Measurements from ENCODE around the gene PTPRM.

DNA sequence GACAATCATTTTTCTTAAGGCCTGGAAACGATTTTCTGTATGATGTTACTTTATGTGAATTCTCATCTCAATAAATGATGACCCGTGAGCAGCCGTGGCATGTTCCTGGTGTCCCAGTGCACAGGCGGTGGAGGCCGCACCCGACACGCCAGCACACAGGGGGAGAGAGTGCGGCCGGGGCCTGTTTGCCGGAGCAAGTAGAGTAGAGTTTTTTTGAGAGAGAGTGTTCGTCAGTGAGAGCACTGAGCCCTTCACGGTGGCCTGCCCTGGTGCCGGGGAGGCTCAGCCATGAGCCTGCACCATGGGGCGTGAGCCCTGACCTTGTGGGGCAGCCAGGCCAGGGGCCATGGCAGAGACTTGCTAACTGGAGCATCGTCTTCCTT, 839.7 kb downstream of the PTPRM start:
- TF ChIP-seq BRCA1 (IDR thresholded peaks at IDR 0.05; ENCODE audit: low read depth, low read length) (no peak), RAD21 (IDR thresholded peaks at IDR 0.05 in 1 of 2, conservative IDR thresholded peaks at IDR 0.05 in 1 of 2; ENCODE audit: low read depth in 2 of 2, low read length in 2 of 2) (no peak), SP2 (IDR thresholded peaks at IDR 0.05; ENCODE audit: low read length) (no peak), HDAC6 (IDR thresholded peaks at IDR 0.05; ENCODE audit: low read depth, low read length) (no peak), CHD2 (IDR thresholded peaks at IDR 0.05; ENCODE audit: low read length) (no peak), SIRT6 (IDR thresholded peaks at IDR 0.05; ENCODE audit: low read length) (no peak), KDM1A (IDR thresholded peaks at IDR 0.05; ENCODE audit: borderline replicate concordance, low read length) (no peak), EP300 (IDR thresholded peaks at IDR 0.05; ENCODE audit: borderline replicate concordance in 1 of 2, low read depth in 2 of 2, low read length in 2 of 2) (no peak), POLR2AphosphoS5 (IDR thresholded peaks at IDR 0.05; ENCODE audit: low read depth, low read length) (no peak)
- TF ChIP-seq, protein P1, sequence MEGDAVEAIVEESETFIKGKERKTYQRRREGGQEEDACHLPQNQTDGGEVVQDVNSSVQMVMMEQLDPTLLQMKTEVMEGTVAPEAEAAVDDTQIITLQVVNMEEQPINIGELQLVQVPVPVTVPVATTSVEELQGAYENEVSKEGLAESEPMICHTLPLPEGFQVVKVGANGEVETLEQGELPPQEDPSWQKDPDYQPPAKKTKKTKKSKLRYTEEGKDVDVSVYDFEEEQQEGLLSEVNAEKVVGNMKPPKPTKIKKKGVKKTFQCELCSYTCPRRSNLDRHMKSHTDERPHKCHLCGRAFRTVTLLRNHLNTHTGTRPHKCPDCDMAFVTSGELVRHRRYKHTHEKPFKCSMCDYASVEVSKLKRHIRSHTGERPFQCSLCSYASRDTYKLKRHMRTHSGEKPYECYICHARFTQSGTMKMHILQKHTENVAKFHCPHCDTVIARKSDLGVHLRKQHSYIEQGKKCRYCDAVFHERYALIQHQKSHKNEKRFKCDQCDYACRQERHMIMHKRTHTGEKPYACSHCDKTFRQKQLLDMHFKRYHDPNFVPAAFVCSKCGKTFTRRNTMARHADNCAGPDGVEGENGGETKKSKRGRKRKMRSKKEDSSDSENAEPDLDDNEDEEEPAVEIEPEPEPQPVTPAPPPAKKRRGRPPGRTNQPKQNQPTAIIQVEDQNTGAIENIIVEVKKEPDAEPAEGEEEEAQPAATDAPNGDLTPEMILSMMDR (IDR thresholded peaks at IDR 0.05; ENCODE audit: control extremely low read depth in 1 of 3, insufficient read depth in 1 of 3, low read depth in 1 of 3, low read length in 3 of 3): no peak
- TF ChIP-seq, protein P2, sequence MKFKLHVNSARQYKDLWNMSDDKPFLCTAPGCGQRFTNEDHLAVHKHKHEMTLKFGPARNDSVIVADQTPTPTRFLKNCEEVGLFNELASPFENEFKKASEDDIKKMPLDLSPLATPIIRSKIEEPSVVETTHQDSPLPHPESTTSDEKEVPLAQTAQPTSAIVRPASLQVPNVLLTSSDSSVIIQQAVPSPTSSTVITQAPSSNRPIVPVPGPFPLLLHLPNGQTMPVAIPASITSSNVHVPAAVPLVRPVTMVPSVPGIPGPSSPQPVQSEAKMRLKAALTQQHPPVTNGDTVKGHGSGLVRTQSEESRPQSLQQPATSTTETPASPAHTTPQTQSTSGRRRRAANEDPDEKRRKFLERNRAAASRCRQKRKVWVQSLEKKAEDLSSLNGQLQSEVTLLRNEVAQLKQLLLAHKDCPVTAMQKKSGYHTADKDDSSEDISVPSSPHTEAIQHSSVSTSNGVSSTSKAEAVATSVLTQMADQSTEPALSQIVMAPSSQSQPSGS (IDR thresholded peaks at IDR 0.05; ENCODE audit: low read length): no peak
- TF ChIP-seq, protein P3, sequence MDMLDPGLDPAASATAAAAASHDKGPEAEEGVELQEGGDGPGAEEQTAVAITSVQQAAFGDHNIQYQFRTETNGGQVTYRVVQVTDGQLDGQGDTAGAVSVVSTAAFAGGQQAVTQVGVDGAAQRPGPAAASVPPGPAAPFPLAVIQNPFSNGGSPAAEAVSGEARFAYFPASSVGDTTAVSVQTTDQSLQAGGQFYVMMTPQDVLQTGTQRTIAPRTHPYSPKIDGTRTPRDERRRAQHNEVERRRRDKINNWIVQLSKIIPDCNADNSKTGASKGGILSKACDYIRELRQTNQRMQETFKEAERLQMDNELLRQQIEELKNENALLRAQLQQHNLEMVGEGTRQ (IDR thresholded peaks at IDR 0.05; ENCODE audit: low read length): no peak
